Measurements from ENCODE around the gene CR1.
"Not testable (repeated sequence)": the region's sequence is repeated elsewhere in the genome, so short reads cannot be mapped to it uniquely, and the experiment has no call there.

CR1 gene

DNA sequence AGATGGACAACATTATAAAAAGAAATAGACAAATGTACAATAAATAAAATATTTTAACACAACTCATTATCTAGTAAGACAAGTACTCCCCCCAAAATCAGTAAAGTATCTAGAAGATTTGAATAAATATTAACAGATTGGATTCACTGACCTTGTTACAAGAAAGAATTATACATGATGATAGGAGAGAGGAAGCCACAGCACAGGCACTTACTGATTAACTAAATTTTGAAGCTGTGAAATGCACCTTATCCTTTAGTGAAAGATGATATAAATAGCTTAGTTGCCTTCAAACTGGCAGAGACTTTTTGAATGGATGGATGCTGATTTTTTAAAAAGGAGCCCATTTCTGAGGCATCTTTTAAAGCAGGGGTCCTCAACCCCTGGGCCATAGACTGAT, 8.5 kb downstream of the CR1 start:
- DNase-seq = no peak

DNA sequence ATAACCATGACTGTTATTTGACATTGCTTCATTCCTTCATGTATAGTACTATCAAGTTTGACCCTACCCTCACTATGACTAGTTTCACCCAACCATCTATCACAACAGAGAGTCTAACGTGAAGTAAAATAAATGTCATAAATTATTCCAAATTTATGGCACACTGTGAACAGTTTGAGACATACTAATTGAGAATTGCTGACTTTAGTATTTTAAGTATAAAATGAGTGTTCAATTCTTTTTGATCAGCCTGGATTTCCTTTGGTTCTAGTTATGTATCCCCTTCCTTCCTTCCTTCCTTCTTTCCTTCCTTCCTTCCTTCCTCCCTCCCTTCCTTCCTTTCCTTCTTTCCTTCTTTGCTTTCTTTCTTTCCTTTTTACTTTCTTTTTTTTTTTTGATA, 14.5 kb downstream of the CR1 start:
- DNase-seq = no peak

DNA sequence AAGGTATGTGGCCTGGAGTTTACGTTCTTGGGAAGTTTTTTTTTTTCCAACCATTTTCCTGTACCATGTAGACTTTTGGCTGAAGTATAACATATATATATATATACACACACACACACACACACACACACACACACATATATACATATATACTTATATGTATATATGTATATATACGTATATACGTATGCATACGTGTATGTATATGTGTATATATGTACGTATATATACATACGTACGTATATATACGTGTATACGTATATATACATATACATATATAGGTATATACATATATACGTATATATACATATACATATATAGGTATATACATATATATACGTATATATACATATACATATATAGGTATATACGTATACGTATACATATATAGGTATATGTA, 18.9 kb downstream of the CR1 start:
- DNase-seq = no peak

DNA sequence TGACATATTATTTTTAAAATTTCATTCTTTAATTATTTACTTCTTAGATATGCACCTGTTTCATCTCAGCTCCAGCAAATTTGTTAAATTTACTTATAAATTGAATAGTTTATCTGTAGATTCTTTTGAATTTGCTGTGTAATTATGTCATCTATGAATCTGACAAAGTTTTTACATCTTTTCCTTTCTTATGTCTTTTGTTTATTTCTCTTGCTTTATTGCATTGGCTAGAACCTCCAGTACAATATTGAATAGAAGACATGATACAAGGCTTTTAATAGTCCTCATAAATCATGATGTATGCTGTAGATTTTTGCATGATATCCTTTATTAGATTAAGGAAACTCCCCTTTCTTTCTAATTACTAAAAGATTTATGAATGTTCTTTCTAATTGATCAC, 20.8 kb downstream of the CR1 start:
- no peak for DNase-seq

DNA sequence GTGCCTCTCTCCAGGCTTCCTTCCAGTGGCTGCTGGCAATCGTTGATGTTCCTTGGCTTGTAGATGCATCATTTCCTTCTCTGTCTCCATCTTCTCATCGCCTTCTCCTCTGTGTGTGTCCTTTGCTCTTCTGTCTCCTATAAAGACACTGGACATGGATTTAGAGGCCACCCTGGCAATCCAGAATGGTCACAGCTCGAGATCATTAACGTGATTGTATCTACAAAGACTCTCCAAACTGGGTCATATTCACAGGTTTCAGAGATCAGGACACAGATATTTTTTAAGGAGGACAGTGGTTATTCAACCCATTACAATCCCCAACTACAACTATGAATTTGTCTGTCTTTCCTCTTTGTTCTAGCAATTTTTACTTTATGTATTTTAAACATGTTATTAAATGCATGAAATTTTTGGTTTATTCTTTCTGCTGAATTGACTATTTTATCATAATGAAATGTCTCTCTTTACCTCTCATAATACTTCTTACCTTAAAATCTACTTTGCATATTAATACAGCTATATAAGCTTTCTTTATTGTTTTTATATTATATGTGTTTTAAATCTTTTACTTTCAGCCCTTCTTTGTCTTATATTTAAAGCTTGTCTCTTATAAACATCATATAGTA, 22.8 kb downstream of the CR1 start:
- no peak for DNase-seq

DNA sequence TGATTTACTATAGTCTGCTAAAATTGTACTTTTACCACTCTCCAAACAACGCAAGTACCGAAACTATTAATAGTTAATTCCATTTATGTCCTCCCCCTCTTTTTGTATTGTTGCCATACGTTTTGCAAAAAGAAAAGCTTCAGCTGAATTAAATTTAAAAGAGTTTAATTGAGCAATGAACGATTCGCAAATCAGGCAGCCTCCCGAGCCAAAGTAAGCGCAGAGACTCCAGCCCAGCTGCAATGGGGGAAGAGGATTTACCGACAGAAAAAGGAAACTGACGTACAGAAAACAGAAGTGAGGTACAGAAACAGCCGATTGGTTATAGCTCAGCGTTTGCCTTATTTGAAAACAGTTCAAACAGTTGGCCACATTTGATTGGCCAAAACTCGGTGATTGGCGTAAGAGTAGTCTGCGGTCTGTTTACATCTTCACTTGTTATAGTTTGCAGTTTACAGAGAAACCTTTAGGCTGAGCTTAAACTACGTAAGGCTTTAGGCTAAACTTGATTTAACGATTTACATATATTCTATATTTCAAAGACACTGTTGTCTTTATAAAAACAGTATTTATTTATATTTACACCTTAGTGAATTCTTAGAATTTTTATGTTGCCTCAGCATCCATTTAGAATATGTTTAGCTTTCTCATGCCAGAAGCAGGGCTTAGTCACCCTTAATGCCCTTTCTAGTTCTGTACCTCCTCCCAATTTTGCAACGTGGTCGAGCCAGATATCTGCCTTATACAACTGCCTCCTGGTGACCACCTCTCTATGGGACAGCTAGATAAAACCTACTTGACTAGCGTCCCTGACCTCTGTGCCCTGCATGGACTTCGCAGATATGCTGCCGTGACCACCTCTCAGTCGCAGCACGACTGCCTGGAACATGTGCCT, 23.8 kb downstream of the CR1 start:
- no peak for DNase-seq

DNA sequence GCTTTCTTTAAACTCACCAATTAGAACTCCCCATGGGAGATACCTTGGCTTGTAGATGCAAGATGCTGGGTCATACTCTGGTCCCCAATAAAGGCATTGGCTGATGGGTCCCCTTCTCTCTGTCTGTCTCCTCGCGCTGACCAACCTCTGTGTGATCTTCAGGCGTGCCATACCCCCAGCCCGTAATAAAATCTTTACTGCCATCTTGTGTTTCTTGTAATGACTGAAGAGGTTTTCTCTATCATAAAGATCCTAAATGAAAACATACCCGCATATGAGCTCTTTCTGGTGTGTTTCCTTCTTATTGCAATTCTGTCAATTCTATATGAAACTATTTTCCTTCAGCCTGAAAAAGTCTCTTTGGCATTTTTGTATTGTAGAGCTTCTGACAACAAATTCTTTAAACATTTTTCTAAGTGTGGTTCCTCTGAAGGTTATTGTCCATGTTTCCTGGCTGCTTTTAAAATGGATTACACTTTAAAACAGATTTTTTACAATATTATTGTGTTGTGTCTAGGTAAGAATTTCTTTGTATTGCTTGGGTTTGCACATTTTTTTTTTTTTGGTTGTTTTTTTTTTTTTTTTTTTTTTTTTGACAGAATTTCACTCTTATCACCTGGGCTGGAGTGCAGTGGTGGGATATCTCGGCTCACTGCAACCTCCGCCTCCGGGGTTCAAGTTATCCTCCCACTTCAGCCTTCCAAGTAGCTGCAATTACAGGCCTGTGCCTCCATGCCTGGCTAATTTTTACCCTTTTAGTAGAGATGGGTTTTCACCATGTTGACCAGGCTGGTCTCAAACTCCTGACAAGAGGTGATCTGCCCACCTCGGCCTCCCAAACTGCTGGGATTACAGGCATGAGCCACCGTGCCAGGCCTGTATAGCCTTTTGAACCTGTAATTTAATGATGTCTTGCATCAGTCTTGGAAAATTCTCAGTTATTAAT, 24.7 kb downstream of the CR1 start:
- not testable (repeated sequence) for DNase-seq

DNA sequence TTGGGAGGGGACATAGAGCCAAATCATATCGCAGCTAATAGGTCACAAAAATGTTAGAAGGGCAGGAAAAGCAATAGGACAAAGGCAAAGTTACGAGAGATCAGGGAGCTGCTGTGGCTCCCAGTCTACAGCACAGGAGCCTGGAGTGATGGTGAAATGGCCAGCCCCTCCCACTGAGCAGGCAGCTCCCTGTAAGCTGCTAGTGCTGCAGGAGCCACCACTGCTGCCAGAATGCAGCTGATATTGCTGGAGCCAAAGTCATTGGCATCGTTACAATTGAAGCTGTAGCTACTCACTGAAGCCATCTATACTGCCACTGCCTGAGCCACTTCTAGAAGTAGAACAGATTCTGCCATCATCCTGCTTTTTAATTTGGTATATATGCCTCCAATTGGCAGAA, 29.3 kb downstream of the CR1 start:
- DNase-seq = not testable (repeated sequence)

DNA sequence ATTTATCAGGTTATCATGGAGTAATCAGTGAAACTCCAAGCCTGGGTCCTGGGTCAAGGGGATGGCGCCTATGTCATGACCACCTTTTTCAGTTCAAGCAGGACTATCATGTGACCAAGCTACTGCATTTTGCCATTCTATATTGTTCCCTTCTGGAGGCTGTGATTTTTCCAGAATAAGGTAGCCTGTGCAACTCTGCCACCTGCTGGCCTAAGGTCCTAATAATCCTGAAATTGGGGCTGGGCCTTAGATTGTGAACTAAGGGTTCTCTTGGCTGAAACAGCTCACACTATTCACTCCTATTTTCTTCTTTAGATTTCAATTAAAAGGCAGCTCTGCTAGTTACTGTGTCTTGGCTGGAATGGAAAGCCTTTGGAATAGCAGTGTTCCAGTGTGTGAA, 32.4 kb downstream of the CR1 start:
- DNase-seq = not testable (repeated sequence)

DNA sequence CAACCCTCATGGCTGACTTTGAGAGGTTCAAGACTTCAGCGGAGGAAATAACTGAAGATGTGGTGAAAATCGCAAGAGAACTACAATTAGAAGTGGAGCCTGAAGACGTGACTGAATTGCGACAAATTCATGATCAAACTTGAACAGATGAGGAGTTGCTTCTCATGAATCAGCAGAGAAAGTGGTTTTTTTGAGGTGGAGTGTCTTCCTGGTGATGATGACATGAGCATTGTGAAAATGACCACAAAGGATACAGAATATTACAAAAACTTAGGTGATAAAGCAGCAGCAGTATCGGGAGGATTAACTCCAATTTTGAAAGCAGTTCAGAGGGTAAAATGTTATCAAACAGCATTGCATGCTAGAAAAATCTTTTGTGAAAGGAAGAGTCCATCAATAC, 40.3 kb downstream of the CR1 start:
- DNase-seq = not testable (repeated sequence)

DNA sequence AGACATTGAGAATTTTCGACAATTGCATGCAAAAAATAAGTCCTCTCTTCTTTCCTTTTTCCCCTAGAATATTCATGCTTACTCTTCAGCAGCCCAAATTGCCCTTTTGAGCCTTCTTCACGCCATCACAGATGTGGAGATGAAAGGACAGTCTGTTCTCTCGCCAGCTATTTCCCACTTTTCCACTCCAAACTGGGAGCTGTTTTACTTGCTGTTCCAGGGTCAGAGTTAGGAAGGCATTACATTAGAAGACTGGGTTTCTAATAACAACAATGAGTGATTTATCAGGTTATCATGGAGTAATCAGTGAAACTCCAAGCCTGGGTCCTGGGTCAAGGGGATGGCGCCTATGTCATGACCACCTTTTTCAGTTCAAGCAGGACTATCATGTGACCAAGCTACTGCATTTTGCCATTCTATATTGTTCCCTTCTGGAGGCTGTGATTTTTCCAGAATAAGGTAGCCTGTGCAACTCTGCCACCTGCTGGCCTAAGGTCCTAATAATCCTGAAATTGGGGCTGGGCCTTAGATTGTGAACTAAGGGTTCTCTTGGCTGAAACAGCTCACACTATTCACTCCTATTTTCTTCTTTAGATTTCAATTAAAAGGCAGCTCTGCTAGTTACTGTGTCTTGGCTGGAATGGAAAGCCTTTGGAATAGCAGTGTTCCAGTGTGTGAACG, 50.9 kb downstream of the CR1 start:
- not testable (repeated sequence) for DNase-seq

DNA sequence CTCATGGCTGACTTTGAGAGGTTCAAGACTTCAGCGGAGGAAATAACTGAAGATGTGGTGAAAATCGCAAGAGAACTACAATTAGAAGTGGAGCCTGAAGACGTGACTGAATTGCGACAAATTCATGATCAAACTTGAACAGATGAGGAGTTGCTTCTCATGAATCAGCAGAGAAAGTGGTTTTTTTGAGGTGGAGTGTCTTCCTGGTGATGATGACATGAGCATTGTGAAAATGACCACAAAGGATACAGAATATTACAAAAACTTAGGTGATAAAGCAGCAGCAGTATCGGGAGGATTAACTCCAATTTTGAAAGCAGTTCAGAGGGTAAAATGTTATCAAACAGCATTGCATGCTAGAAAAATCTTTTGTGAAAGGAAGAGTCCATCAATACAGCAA, 58.9 kb downstream of the CR1 start:
- DNase-seq = not testable (repeated sequence)

DNA sequence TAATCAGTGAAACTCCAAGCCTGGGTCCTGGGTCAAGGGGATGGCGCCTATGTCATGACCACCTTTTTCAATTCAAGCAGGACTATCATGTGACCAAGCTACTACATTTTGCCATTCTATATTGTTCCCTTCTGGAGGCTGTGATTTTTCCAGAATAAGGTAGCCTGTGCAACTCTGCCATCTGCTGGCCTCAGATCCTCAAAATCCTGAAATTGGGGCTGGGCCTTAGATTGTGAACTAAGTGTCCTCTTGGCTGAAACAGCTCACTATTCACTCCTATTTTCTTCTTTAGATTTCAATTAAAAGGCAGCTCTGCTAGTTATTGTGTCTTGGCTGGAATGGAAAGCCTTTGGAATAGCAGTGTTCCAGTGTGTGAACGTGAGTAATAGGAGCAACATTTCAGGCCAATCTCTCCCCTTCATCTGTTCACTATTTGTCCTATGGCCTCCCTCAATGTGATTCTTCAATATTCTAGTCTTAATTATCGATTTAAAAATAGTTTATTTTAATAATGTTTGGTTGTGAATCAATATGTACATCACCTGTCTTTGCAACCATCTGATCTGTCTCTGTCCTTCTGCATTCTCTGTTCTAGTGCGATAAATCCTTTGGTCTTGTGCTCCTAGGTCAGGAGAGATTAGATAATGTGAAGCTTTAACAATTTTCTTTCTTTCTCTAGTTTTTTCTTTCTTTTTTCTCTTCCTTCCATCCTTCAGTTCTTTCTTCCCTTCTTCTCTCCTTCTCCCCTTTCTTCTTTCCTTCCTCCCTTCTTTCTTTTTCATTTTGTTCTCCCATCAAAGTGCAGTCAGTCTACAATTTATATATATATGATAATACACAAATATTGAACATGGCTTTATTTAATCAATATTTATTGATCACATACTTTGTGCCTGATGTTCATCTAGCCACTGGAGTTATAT, 69.8 kb downstream of the CR1 start:
- DNase-seq = no peak

DNA sequence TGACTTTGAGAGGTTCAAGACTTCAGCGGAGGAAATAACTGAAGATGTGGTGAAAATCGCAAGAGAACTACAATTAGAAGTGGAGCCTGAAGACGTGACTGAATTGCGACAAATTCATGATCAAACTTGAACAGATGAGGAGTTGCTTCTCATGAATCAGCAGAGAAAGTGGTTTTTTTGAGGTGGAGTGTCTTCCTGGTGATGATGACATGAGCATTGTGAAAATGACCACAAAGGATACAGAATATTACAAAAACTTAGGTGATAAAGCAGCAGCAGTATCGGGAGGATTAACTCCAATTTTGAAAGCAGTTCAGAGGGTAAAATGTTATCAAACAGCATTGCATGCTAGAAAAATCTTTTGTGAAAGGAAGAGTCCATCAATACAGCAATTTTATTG, 76.0 kb downstream of the CR1 start:
- DNase-seq = not testable (repeated sequence)

DNA sequence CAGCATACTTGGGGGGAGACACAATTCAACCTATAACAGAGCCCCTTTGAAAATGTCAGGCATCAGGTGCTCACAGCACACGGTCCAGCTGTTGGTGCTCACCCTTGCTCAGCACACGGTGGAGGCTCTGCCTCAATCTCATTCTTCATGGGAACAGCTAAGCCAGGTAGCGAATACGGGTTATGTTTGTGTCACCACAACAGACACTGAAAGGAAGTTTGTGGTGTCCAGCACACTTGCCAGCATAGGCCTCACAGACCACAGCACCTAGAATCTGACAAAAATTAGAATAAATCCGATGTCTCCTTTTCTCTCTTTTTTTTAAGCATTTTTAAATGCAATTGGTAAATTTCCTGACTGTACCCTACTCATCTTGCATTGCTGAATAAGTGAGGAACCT, 77.1 kb downstream of the CR1 start:
- DNase-seq = not testable (repeated sequence)

DNA sequence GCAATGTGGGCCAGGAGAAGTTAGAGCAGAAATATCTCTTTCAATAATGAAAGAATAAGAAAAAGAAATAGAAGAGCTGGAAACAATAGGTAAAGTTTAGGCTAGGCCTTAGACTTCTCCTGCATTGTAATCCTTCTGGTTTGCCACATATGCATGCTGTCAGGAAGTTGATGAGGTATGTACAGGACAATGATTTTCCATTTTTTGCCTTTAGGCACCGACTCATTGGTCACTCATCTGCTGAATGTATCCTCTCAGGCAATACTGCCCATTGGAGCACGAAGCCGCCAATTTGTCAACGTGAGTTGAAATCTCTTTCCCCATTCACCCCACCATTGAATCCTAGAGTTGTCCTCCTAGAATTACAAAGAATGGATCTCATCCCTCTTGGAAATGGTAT, 79.4 kb downstream of the CR1 start:
- DNase-seq = not testable (repeated sequence)

DNA sequence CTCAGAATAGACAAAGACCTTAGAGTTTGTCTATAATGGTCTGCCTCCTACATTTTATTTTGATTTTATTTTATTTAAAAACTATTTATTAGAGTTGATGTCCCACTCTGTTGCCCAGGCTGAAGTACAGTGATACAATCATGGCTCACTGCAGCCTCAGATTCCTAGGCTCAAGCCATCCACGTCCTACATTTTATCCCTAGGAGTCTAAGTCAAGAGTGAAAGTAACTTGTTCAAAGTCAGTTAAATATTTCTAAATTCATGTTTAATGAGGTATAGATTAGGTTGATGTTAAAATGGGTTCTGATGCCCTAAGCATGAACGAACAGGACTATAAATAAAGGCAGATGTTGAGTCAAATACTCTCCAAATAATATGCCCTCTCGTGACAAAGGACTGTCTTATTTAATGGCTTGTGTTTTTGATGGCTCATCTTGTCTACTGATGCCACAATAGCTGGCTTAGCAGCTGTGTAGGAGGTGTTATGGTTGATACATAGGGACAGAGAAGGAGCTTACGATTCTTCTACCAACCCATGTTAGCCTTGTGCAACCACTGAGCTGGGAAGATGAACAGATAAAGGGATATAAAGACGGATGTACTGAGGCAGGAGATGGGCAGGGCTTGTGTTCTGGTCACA, 83.0 kb downstream of the CR1 start:
- DNase-seq = no peak

DNA sequence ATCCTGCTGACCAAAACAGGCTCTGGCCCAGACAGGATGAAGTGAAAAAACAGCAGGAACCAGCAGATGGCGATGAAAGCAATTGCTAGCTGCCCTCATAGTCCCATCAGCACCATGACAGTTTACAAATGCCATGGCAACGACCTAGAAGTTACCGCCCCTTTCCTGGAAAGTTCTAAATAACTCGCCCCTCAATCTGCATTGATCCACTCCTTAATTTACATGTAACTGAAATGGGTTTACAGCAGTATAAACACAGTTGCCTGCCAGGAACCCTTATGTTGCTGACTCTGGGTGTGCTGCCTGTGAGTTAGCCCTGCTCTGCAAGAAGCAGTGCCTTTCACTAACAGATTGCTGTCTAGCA, 83.5 kb downstream of the CR1 start:
- DNase-seq = no peak

DNA sequence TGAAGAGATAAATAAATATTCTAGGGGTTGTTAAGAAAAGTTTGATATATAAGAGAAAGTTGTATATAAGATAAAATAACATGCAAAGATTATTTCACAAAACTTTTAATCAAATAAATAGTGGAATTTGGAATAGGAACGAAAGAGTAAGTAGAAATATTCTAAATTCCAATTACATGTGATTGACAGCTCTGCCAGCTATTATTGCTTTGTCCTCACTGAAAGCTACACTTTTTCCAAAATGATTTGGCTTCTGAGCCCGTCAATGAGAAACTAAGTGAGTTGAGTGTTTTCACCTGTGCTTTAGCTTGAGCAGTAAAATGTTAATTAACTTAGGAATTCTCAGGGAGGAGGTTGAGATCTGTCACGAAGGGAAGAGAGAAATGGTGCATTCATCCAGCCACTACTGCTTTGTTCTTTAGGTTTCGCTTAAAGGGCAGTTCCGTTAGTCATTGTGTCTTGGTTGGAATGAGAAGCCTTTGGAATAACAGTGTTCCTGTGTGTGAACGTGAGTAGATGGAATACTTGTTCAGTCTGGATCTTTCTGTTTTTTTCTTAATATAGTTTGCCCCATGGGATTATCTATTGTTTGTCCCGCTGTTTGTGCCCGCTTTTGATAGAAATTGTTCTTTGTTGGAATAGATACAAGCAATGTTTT, 85.7 kb downstream of the CR1 start:
- DNase-seq = no peak

DNA sequence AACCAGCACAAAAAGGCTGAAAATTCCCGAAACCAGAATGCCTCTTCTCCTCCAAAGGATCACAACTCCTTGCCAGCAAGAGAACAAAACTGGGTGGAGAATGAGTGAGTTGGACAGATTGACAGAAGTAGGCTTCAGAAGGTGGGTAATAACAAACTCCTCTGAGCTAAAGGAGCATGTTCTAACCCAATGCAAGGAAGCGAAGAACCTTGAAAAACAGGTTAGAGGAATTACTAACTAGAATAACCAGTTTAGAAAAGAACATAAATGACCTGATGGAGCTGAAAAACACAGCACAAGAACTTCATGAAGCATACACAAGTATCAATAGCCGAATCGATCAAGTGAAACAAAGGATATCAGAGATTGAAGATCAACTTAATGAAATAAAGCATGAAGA, 93.5 kb downstream of the CR1 start:
- DNase-seq = not testable (repeated sequence)

DNA sequence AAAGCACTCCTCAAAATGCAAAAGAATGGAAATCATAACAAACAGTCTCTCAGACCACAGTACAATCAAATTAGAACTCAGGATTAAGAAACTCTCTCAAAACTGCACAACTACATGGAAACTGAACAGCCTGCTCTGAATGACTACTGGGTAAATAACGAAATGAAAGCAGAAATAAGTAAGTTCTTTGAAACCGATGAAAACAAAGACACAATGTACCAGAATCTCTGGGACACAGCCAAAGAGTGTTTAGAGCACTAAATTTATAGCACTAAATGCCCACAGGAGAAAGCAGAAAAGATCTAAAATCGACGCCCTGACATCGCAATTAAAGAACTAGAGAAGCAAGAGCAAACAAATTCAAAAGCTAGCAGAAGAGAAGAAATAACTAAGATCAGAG, 95.2 kb downstream of the CR1 start:
- not testable (repeated sequence) for DNase-seq

Data from activated effector memory CD4-positive, alpha-beta T cell treated with anti-CD3 and anti-CD28 coated beads, Interleukin-2, amount 50 U/mL, for 16 hours (primary cell).